ENCODE measurements around the gene NPW. TPM values are rescaled to one million over a fixed set of nuclear protein-coding genes. Genes with fewer than 3 reads are reported as not detected.

NPW gene
- total and polyA plus RNA-seq, 2 donors (not counting 1 experiment from before 2014, with no cell fraction given), result 0.20 to 0.99 TPM

DNA sequence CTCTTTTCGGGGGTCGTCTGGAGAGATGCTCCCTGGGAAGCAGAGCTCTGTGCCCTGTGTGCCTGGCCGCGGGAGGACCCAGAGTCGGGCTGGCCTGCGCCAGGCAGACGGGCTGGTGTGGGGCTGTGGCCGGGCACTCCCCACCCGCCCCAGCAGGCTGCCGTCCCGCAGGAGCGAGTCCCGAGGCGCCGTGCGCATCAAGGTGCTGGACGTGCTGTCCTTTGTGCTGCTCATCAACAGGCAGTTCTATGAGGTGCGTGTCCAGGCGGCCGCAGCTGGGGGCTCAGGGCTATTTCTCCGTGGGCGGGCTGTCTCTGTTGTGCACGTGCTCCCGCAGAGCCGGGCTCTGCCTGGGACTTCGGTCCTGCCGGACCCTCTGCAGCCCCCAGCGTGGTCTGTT lies 43.2 kb downstream of the NPW start:
- Histone ChIP-seq H3K9ac (ENCODE audit: insufficient read depth, low read length) (no peak overlapping the region), H3K4me1 (ENCODE audit: control insufficient read depth, extremely low read depth, insufficient read depth, low read length) (no peaks in the 10 kb centered on the region), H3K4me2 (ENCODE audit: extremely low read depth, insufficient read depth, low read length) (no peak overlapping the region), H3K79me2 (ENCODE audit: control insufficient read depth, insufficient read depth, low read length) (no peaks in the 10 kb centered on the region), H3K4me3 (replicated peaks in 1 of 4; ENCODE audit: control extremely low read depth in 1 of 4, insufficient read depth in 1 of 4, low read depth in 3 of 4, low read length in 4 of 4) (no peak overlapping the region), H3K9me3 (ENCODE audit: control insufficient read depth, insufficient read depth, low read depth, low read length) (no peaks in the 10 kb centered on the region), H3K36me3 (ENCODE audit: control insufficient read depth, insufficient read depth, low read length) (peaks cover 38% of the 10 kb centered on the region), H4K20me1 (ENCODE audit: control insufficient read depth, extremely low read depth, insufficient read depth, low read length) (no peaks in the 10 kb centered on the region), H3K27ac (ENCODE audit: insufficient read depth, low read length) (no peak overlapping the region), H3K27me3 (ENCODE audit: control insufficient read depth, insufficient read depth, low read length) (no peaks in the 10 kb centered on the region), H2AFZ (ENCODE audit: low read length) (no peak overlapping the region)
- TF ChIP-seq, protein P1, sequence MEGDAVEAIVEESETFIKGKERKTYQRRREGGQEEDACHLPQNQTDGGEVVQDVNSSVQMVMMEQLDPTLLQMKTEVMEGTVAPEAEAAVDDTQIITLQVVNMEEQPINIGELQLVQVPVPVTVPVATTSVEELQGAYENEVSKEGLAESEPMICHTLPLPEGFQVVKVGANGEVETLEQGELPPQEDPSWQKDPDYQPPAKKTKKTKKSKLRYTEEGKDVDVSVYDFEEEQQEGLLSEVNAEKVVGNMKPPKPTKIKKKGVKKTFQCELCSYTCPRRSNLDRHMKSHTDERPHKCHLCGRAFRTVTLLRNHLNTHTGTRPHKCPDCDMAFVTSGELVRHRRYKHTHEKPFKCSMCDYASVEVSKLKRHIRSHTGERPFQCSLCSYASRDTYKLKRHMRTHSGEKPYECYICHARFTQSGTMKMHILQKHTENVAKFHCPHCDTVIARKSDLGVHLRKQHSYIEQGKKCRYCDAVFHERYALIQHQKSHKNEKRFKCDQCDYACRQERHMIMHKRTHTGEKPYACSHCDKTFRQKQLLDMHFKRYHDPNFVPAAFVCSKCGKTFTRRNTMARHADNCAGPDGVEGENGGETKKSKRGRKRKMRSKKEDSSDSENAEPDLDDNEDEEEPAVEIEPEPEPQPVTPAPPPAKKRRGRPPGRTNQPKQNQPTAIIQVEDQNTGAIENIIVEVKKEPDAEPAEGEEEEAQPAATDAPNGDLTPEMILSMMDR (conservative IDR thresholded peaks at IDR 0.05 in 1 of 2, IDR thresholded peaks at IDR 0.05 in 1 of 2; ENCODE audit: low read depth in 1 of 2, low read length in 2 of 2), result no peak
- TF ChIP-seq EZH2 (IDR thresholded peaks at IDR 0.05; ENCODE audit: low read length, missing control alignments), result no peak
- DNase-seq (ENCODE audit: low read depth in 2 of 2), result no peak

- no peak for DNase-seq (ENCODE audit: low read depth in 2 of 2)
- no peak overlapping the region for H3K9ac ChIP-seq (ENCODE audit: insufficient read depth, low read length)
- H3K79me2 ChIP-seq (ENCODE audit: control insufficient read depth, insufficient read depth, low read length), result no peaks in the 10 kb centered on the region
- H4K20me1 ChIP-seq (ENCODE audit: control insufficient read depth, extremely low read depth, insufficient read depth, low read length), result no peaks in the 10 kb centered on the region
- no peak overlapping the region for H3K4me2 ChIP-seq (ENCODE audit: extremely low read depth, insufficient read depth, low read length)
- H3K36me3 ChIP-seq (ENCODE audit: control insufficient read depth, insufficient read depth, low read length), result peaks cover 35% of the 10 kb centered on the region
- TF ChIP-seq EZH2 (IDR thresholded peaks at IDR 0.05; ENCODE audit: low read length, missing control alignments), result no peak
- TF ChIP-seq, protein P1 (conservative IDR thresholded peaks at IDR 0.05 in 1 of 2, IDR thresholded peaks at IDR 0.05 in 1 of 2; ENCODE audit: low read depth in 1 of 2, low read length in 2 of 2), result no peak
- H3K9me3 ChIP-seq (ENCODE audit: control insufficient read depth, insufficient read depth, low read depth, low read length), result no peaks in the 10 kb centered on the region
- H3K4me3 ChIP-seq (replicated peaks in 1 of 4; ENCODE audit: control extremely low read depth in 1 of 4, insufficient read depth in 1 of 4, low read depth in 3 of 4, low read length in 4 of 4), result no peak overlapping the region
- no peak overlapping the region for H3K27ac ChIP-seq (ENCODE audit: insufficient read depth, low read length)
- H3K4me1 ChIP-seq (ENCODE audit: control insufficient read depth, extremely low read depth, insufficient read depth, low read length), result no peaks in the 10 kb centered on the region
- H2AFZ ChIP-seq (ENCODE audit: low read length), result no peak overlapping the region
- no peaks in the 10 kb centered on the region for H3K27me3 ChIP-seq (ENCODE audit: control insufficient read depth, insufficient read depth, low read length)
These were observed 44.3 kb downstream of the NPW start for GRCh38 chr16:2063861-2064260.

DNA sequence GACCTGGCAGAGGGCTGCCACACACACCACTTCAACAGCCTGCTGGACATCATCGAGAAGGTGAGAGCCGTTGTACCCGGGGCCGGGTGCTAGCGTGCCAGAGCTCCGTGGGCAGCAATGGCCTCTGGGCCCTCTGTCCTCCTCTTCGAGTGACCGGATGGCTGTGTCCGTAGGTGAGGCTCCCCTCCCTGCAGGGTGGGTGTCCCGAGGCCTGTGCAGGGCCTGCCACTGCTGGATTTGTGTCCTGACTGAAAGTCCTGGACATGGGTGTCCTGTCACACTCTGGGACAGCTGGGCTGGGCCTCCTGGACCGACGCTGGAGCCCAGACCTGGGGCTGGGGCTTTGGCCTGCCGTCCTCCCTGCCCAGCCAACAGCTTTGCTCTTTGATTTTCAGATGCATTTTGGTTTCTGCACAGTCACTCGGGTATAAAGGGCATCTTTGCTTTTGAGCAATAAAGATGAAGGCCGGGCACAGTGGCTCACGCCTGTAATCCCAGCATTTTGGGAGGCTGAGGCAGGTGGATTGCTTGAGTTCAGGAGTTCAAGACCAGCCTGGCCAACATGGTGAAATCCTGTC lies 44.9 kb downstream of the NPW start:
- Histone ChIP-seq H3K27ac (ENCODE audit: insufficient read depth, low read length) (no peak overlapping the region), H3K4me1 (ENCODE audit: control insufficient read depth, extremely low read depth, insufficient read depth, low read length) (no peaks in the 10 kb centered on the region), H3K27me3 (ENCODE audit: control insufficient read depth, insufficient read depth, low read length) (no peaks in the 10 kb centered on the region), H3K9ac (ENCODE audit: insufficient read depth, low read length) (no peak overlapping the region), H3K4me2 (ENCODE audit: extremely low read depth, insufficient read depth, low read length) (no peak overlapping the region), H3K36me3 (ENCODE audit: control insufficient read depth, insufficient read depth, low read length) (peaks cover 37% of the 10 kb centered on the region), H3K9me3 (ENCODE audit: control insufficient read depth, insufficient read depth, low read depth, low read length) (no peaks in the 10 kb centered on the region), H3K79me2 (ENCODE audit: control insufficient read depth, insufficient read depth, low read length) (no peaks in the 10 kb centered on the region), H3K4me3 (replicated peaks in 1 of 4; ENCODE audit: control extremely low read depth in 1 of 4, insufficient read depth in 1 of 4, low read depth in 3 of 4, low read length in 4 of 4) (no peak overlapping the region), H2AFZ (ENCODE audit: low read length) (no peak overlapping the region), H4K20me1 (ENCODE audit: control insufficient read depth, extremely low read depth, insufficient read depth, low read length) (no peaks in the 10 kb centered on the region)
- TF ChIP-seq EZH2 (IDR thresholded peaks at IDR 0.05; ENCODE audit: low read length, missing control alignments), result no peak
- TF ChIP-seq, protein P1 (conservative IDR thresholded peaks at IDR 0.05 in 1 of 2, IDR thresholded peaks at IDR 0.05 in 1 of 2; ENCODE audit: low read depth in 1 of 2, low read length in 2 of 2), result no peak
- DNase-seq (ENCODE audit: low read depth in 2 of 2), result no peak
